IMR-90 (cell line): ENCODE results near the gene SLC24A3.

Experiments
- BHLHE40 ChIP-seq: fragments of 150-350 bp; IDR thresholded peaks from 2 replicates; pipeline ENCODE4 v1.6.1; 2016; ENCODE audit warnings: mild to moderate bottlenecking, low read depth, low read length
- CEBPB ChIP-seq: IDR thresholded peaks from 2 replicates; pipeline ENCODE4 v1.6.1; 2012; ENCODE audit warnings: low read depth, low read length, improper control_type of control experiment
- CHD1 ChIP-seq: IDR thresholded peaks from 2 replicates; pipeline ENCODE4 v1.6.1; 2012; ENCODE audit warnings: low read depth, low read length, improper control_type of control experiment
- CTCF ChIP-seq: conservative IDR thresholded peaks from 2 replicates; pipeline ENCODE4 v1.5.1; 2012; ENCODE audit warnings: mild to moderate bottlenecking, low read depth, low read length, improper control_type of control experiment
- ELK1 ChIP-seq: fragments of 150-350 bp; IDR thresholded peaks from 2 replicates; pipeline ENCODE4 v1.6.1; 2016; ENCODE audit warnings: low read depth, mild to moderate bottlenecking, low read length, moderate library complexity, borderline replicate concordance
- FOS ChIP-seq: fragments of 150-350 bp; IDR thresholded peaks from 2 replicates; pipeline ENCODE4 v1.6.1; 2016; ENCODE audit warnings: low read depth, low read length
- MAFK ChIP-seq: IDR thresholded peaks from 2 replicates; pipeline ENCODE4 v1.6.1; 2012; ENCODE audit warnings: low read depth, low read length, improper control_type of control experiment
- MAZ ChIP-seq: IDR thresholded peaks from 2 replicates; pipeline ENCODE4 v1.6.1; 2012; ENCODE audit warnings: low read depth, mild to moderate bottlenecking, low read length, improper control_type of control experiment, moderate library complexity, borderline replicate concordance
- MXI1 ChIP-seq: IDR thresholded peaks from 2 replicates; pipeline ENCODE4 v1.6.1; 2012; ENCODE audit warnings: low read depth, mild to moderate bottlenecking, low read length, moderate library complexity, borderline replicate concordance
- NFE2L2 ChIP-seq: fragments of 150-350 bp; IDR thresholded peaks from 2 replicates; pipeline ENCODE4 v1.6.1; 2016; ENCODE audit warnings: low read depth, mild to moderate bottlenecking, low read length
- POLR2A ChIP-seq: IDR thresholded peaks from 2 replicates; pipeline ENCODE4 v1.6.1; 2012; ENCODE audit warnings: mild to moderate bottlenecking, low read depth, low read length
- RAD21 ChIP-seq: IDR thresholded peaks from 2 replicates; pipeline ENCODE4 v1.6.1; 2012; ENCODE audit warnings: low read length, improper control_type of control experiment
- SMC3 ChIP-seq: fragments of 150-350 bp; IDR thresholded peaks from 2 replicates; pipeline ENCODE4 v1.6.1; 2016; ENCODE audit warnings: low read depth, mild to moderate bottlenecking, antibody characterized with exemption, low read length, moderate library complexity
- USF2 ChIP-seq: fragments of 150-350 bp; IDR thresholded peaks from 2 replicates; pipeline ENCODE4 v1.6.1; 2017; ENCODE audit warnings: mild to moderate bottlenecking, antibody characterized with exemption, low read length, low read depth

- no peak for TF ChIP-seq MAFK
- no peak for TF ChIP-seq CTCF
- TF ChIP-seq FOS: no peak
- TF ChIP-seq ELK1: no peak
- no peak for TF ChIP-seq POLR2A
- TF ChIP-seq MXI1: no peak
- TF ChIP-seq BHLHE40: no peak
- TF ChIP-seq SMC3: no peak
- TF ChIP-seq CHD1: no peak
- no peak for TF ChIP-seq USF2
- no peak for TF ChIP-seq CEBPB
- no peak for TF ChIP-seq RAD21
- TF ChIP-seq MAZ: no peak
- no peak for TF ChIP-seq NFE2L2
Observed at GRCh38 chr20:19431316-19431700, 218.9 kb downstream of the SLC24A3 start.
